ENCODE measurements around the gene EPHA7.

GRCh38 chr6:93413190-93413589, 6.2 kb downstream of the EPHA7 start:
- TF ChIP-seq TCF12 (IDR thresholded peaks at IDR 0.05) (no peak), CTCF (IDR thresholded peaks at IDR 0.05) (no peak), POLR2AphosphoS5 (IDR thresholded peaks at IDR 0.05; ENCODE audit: low read depth, low read length) (no peak), GATA2 (CRISPR knock-in tag; IDR thresholded peaks at IDR 0.05) (no peak), YY1 (IDR thresholded peaks at IDR 0.05; ENCODE audit: low read depth) (no peak), EP300 (IDR thresholded peaks at IDR 0.05; ENCODE audit: borderline replicate concordance in 1 of 2, low read depth in 1 of 2, low read length in 1 of 2) (no peak), SIN3A (IDR thresholded peaks at IDR 0.05; ENCODE audit: borderline replicate concordance, low read depth, low read length) (no peak), CHD2 (IDR thresholded peaks at IDR 0.05; ENCODE audit: low read length, partially characterized antibody) (no peak), ELF1 (IDR thresholded peaks at IDR 0.05) (no peak), EZH2phosphoT487 (IDR thresholded peaks at IDR 0.05; ENCODE audit: borderline replicate concordance, low read depth) (no peak), SMC3 (IDR thresholded peaks at IDR 0.05; ENCODE audit: low read depth, low read length) (no peak)
- TF ChIP-seq, protein P1, sequence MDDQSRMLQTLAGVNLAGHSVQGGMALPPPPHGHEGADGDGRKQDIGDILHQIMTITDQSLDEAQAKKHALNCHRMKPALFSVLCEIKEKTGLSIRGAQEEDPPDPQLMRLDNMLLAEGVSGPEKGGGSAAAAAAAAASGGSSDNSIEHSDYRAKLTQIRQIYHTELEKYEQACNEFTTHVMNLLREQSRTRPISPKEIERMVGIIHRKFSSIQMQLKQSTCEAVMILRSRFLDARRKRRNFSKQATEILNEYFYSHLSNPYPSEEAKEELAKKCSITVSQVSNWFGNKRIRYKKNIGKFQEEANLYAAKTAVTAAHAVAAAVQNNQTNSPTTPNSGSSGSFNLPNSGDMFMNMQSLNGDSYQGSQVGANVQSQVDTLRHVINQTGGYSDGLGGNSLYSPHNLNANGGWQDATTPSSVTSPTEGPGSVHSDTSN (IDR thresholded peaks at IDR 0.05), result no peak
- TF ChIP-seq, protein P2, sequence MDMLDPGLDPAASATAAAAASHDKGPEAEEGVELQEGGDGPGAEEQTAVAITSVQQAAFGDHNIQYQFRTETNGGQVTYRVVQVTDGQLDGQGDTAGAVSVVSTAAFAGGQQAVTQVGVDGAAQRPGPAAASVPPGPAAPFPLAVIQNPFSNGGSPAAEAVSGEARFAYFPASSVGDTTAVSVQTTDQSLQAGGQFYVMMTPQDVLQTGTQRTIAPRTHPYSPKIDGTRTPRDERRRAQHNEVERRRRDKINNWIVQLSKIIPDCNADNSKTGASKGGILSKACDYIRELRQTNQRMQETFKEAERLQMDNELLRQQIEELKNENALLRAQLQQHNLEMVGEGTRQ (IDR thresholded peaks at IDR 0.05; ENCODE audit: borderline replicate concordance, low read depth, low read length), result no peak

Measured in SK-N-SH (cell line).